ENCODE data around the gene PYROXD2. TPM values are rescaled to one million over a fixed set of nuclear protein-coding genes. Genes with fewer than 3 reads are reported as not detected.

The PYROXD2 gene
- total RNA-seq, 4 donors from 2014 or later, result 4.2 to 18.5 (median 7.4) TPM

DNA sequence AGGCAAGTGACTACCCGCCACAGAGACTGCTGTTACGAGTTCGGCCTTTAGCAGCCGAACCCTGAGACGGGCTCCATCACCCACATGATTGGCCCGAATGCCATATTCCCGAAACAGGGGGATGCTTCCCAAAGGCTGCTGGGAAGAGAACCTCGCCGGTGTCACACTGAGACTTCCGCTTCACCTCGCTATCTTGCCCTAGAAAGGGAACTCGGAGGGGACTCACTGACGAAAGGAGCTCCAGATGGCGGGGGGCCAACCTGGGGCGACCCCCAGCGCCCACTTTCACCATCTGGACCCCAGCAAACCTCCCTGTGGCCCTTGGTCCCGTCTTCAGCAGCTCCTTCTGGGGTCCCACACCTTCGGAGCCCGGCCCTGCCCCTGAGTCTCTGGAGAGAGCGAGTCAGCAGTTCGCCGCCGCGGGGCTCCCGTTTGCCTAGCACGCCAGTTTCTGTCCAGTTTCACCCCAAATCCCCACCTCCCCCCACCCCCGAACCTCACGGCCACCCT lies 31.2 kb upstream of the PYROXD2 start:
- Histone ChIP-seq H3K27ac (peak overlapping the region; percentile 58 to 96 (median 90)), H3K4me1 (peaks cover 0 to 22% (median 0%) of the 10 kb centered on the region in 3 donors), H3K27me3 (no peaks in the 10 kb centered on the region), H3K36me3 (peaks cover 0 to 36% of the 10 kb centered on the region in 2 donors), H3K4me3 (peak overlapping the region; percentile 60 to 74), H3K9me3 (no peaks in the 10 kb centered on the region)
- no peak for TF ChIP-seq EP300 (IDR thresholded peaks at IDR 0.05)
- peak; percentile 58 for TF ChIP-seq POLR2AphosphoS5 (IDR thresholded peaks at IDR 0.05)
- peak; percentile 59 for ATAC-seq
- 0% methylated on average over 1 of the region's 28 CpGs; no CpG with 5 or more reads in 1 of the 2 donors for WGBS, 2 donors (ENCODE audit: low coverage in 1 of 2)

- 29 to 86% methylated on average over 2 of the region's 10 CpGs for WGBS, 2 donors (ENCODE audit: low coverage in 1 of 2)
- Histone ChIP-seq H3K36me3 (peaks cover 0 to 39% of the 10 kb centered on the region in 2 donors), H3K4me1 (peaks cover 0 to 22% (median 0%) of the 10 kb centered on the region in 3 donors), H3K27me3 (no peaks in the 10 kb centered on the region), H3K4me3 (peak overlapping the region in 1 of 2 donors; percentile 74), H3K27ac (peak overlapping the region in 3 of 4 donors; percentile 87 to 96 (median 94)), H3K9me3 (no peaks in the 10 kb centered on the region)
- TF ChIP-seq POLR2A (IDR thresholded peaks at IDR 0.05) (no peak), EP300 (IDR thresholded peaks at IDR 0.05) (no peak), CTCF (IDR thresholded peaks at IDR 0.05) (no peak), POLR2AphosphoS5 (IDR thresholded peaks at IDR 0.05) (no peak)
- ATAC-seq, result no peak
These were observed 30.3 kb upstream of the PYROXD2 start for GRCh38 chr10:98445200-98445812.

- peaks cover 0 to 47% of the 10 kb centered on the region in 2 donors for H3K36me3 ChIP-seq
- 54 to 81% methylated on average over 3 to 6 of the region's 9 CpGs for WGBS, 2 donors (ENCODE audit: low coverage in 1 of 2)
These were observed 29.5 kb upstream of the PYROXD2 start for GRCh38 chr10:98444314-98445006.

DNA sequence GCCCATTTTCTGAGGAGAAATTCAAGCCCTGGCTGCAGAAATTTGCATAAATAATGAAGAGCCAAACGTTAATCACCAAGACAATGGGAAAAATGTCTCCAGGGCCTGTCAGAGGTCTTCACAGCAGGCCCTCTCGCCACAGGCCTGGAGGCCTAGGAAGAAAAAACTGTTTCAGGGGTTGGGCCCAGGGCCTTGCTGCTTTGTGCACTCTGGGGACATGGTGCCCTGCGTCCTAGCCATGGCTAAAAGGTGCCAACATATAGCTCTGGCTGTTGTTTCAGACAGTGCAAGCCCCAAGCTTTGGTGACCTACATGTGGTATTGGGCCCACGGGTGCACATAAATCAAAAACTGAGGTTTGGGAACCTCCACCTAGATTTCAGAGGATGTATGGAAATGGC lies 23.7 kb upstream of the PYROXD2 start:
- Histone ChIP-seq H3K9me3 (no peaks in the 10 kb centered on the region), H3K4me1 (no peaks in the 10 kb centered on the region), H3K36me3 (peaks cover 0 to 80% of the 10 kb centered on the region in 2 donors), H3K27ac (no peak overlapping the region), H3K4me3 (no peak overlapping the region), H3K27me3 (no peaks in the 10 kb centered on the region)
- no peak for ATAC-seq
- TF ChIP-seq POLR2AphosphoS5 (IDR thresholded peaks at IDR 0.05), result no peak
- no peak for TF ChIP-seq POLR2A (IDR thresholded peaks at IDR 0.05)
- TF ChIP-seq EP300 (IDR thresholded peaks at IDR 0.05), result no peak
- no peak for TF ChIP-seq CTCF (IDR thresholded peaks at IDR 0.05)
- WGBS, 2 donors (ENCODE audit: low coverage in 1 of 2), result 73 to 90% methylated on average over 2 of the region's 4 CpGs

More at GRCh38 chr10:98444314-98445006, 29.5 kb upstream of the PYROXD2 start:
- Histone ChIP-seq H3K27me3 (no peaks in the 10 kb centered on the region), H3K4me3 (no peak overlapping the region), H3K27ac (peak overlapping the region in 1 of 4 donors; percentile 94), H3K4me1 (peaks cover 0 to 22% (median 0%) of the 10 kb centered on the region in 3 donors), H3K9me3 (no peaks in the 10 kb centered on the region)
- ATAC-seq, result no peak
- no peak for TF ChIP-seq POLR2AphosphoS5 (IDR thresholded peaks at IDR 0.05)
- TF ChIP-seq CTCF (IDR thresholded peaks at IDR 0.05), result no peak
- TF ChIP-seq POLR2A (IDR thresholded peaks at IDR 0.05), result no peak
- no peak for TF ChIP-seq EP300 (IDR thresholded peaks at IDR 0.05)

- TF ChIP-seq EP300 (IDR thresholded peaks at IDR 0.05), result no peak
- no peak for TF ChIP-seq CTCF (IDR thresholded peaks at IDR 0.05)
- Histone ChIP-seq H3K36me3 (peaks cover 3 to 84% of the 10 kb centered on the region in 2 donors), H3K27me3 (no peaks in the 10 kb centered on the region), H3K9me3 (peaks cover 0 to 15% (median 0%) of the 10 kb centered on the region in 3 donors), H3K27ac (no peak overlapping the region), H3K4me3 (no peak overlapping the region), H3K4me1 (no peaks in the 10 kb centered on the region)
- 91 to 100% methylated on average over 4 of the region's 4 CpGs for WGBS, 2 donors (ENCODE audit: low coverage in 1 of 2)
- ATAC-seq, result no peak
These were observed 21.7 kb upstream of the PYROXD2 start for GRCh38 chr10:98436704-98437103.
